K562 (cell line): ENCODE data around the gene BLZF1.

Source experiments
- ARID4B ChIP-seq: sonication (generic); formaldehyde crosslinking; IDR thresholded peaks from 2 replicates; pipeline ENCODE4 v1.8.0; 2022; ENCODE audit warnings: mild to moderate bottlenecking, missing genetic modification reagents
- ELF2 ChIP-seq: fragments of 250-450 bp; sonication (Bioruptor Pico); IDR thresholded peaks from 2 replicates; pipeline ENCODE4 v1.5.0; 2021; ENCODE audit warnings: mild to moderate bottlenecking
- EZH2 ChIP-seq: IDR thresholded peaks from 2 replicates; pipeline ENCODE4 v1.6.1; 2012; ENCODE audit warnings: low read depth, mild to moderate bottlenecking, inconsistent platforms, low read length, borderline replicate concordance
- FOS ChIP-seq: IDR thresholded peaks from 3 replicates; pipeline ENCODE4 v1.6.1; 2011; ENCODE audit not compliant: insufficient read length; ENCODE audit errors: extremely low read depth
- GTF3C2 ChIP-seq: IDR thresholded peaks from 3 replicates; pipeline ENCODE4 v1.6.1; 2011; ENCODE audit warnings: borderline replicate concordance, mild to moderate bottlenecking, moderate library complexity; ENCODE audit not compliant: insufficient read length; ENCODE audit errors: extremely low read depth
- KDM1A ChIP-seq, 2 experiments: fragments of 450-650 bp; IDR thresholded peaks; 2 replicates each; pipeline ENCODE4 v1.6.1; 2016; ENCODE audit warnings: mild to moderate bottlenecking in 2 of 2
- SIN3A ChIP-seq, 2 experiments: fragments of 150-350 bp in 1 of 2; IDR thresholded peaks; 2 replicates each; pipeline ENCODE4 v1.6.1; 2011 to 2016; ENCODE audit warnings: borderline replicate concordance in 2 of 2, low read depth in 2 of 2, low read length in 2 of 2, mild to moderate bottlenecking in 2 of 2, moderate library complexity in 2 of 2; ENCODE audit not compliant: control insufficient read depth in 1 of 2
- SMARCC2 ChIP-seq: fragments of 450-650 bp; IDR thresholded peaks from 2 replicates; pipeline ENCODE4 v1.6.1; 2017; ENCODE audit warnings: antibody characterized with exemption, moderate library complexity, mild to moderate bottlenecking, low read depth
- TCF7L2 ChIP-seq: fragments of 150-350 bp; IDR thresholded peaks from 2 replicates; pipeline ENCODE4 v1.6.1; 2016; ENCODE audit warnings: low read depth, mild to moderate bottlenecking, low read length, moderate library complexity
- ZNF589 ChIP-seq: fragments of 200-800 bp; sonication (Bioruptor generic); IDR thresholded peaks from 2 replicates; pipeline ENCODE4 v1.6.1; 2016; ENCODE audit warnings: low read depth, missing genetic modification characterization, missing compliant biosample characterization

GRCh38 chr1:169392406-169392805, 24.4 kb downstream of the BLZF1 start:
- TF ChIP-seq SMARCC2 (no peak), TCF7L2 (no peak), ARID4B (CRISPR knock-in tag) (no peak), GTF3C2 (no peak), ZNF589 (CRISPR knock-in tag) (no peak), SIN3A (IDR thresholded peaks at IDR 0.05; ENCODE audit: borderline replicate concordance in 2 of 2, control insufficient read depth in 1 of 2, low read depth in 2 of 2, low read length in 2 of 2) (no peak), KDM1A (IDR thresholded peaks at IDR 0.05) (no peak), FOS (no peak), EZH2 (no peak), ELF2 (CRISPR knock-in tag) (no peak)
